ENCODE data around the gene PCNX2. TPM values are rescaled to one million over a fixed set of nuclear protein-coding genes. Genes with fewer than 3 reads are reported as not detected.

The PCNX2 gene
- total and polyA plus RNA-seq, 2 of the 13 experiments (the other 11 are each of a cell fraction or from before 2014, with no cell fraction given): 0.11 to 0.42 TPM

DNA sequence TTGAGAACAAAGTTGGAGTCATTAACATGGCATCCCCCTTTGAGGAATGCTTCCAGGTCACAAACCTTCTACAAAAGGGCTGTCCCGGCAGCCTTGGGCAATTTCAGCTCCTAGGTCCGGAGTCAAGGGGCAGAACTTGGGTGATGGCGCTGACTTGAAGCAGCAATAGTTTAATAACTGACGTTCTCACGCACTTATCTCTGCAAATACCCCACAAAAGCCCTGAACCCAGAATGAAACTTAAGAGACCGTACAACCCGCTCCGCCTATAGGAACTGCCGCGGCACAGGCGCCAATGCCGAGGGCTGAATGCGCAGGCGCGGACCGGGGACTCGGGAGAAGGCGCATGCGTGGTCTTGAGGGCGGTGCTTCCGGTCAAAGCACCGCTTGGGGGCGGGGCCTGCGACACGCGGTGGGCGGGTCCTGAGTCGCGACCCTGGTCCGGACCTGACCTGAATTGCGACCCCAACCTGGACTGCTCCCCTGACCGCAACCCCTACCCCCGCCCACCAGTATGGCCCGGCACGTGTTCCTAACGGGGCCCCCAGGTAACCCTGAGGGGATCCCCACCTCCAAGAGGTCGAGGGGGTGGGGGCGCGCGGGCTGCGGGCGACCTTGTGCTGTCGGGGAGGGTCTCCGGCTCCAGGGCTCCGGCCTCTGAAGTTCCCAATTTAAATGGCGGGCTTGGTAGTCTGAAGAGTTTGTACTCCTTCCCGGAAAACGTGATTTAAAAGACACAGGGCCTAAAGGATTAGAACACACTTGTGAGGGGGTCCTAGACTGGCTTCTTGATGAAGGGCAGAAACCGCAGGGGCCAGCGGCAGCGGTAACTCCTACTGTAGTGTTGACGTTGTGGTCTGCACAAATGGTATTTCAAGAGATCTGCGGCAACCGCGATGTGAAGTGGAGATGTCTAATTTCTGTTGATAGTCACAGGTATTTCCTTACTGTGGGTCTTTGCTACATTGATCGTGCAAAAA, 345.0 kb downstream of the PCNX2 start, which contains the start of gene NTPCR (continued):
- TF ChIP-seq, protein P1, sequence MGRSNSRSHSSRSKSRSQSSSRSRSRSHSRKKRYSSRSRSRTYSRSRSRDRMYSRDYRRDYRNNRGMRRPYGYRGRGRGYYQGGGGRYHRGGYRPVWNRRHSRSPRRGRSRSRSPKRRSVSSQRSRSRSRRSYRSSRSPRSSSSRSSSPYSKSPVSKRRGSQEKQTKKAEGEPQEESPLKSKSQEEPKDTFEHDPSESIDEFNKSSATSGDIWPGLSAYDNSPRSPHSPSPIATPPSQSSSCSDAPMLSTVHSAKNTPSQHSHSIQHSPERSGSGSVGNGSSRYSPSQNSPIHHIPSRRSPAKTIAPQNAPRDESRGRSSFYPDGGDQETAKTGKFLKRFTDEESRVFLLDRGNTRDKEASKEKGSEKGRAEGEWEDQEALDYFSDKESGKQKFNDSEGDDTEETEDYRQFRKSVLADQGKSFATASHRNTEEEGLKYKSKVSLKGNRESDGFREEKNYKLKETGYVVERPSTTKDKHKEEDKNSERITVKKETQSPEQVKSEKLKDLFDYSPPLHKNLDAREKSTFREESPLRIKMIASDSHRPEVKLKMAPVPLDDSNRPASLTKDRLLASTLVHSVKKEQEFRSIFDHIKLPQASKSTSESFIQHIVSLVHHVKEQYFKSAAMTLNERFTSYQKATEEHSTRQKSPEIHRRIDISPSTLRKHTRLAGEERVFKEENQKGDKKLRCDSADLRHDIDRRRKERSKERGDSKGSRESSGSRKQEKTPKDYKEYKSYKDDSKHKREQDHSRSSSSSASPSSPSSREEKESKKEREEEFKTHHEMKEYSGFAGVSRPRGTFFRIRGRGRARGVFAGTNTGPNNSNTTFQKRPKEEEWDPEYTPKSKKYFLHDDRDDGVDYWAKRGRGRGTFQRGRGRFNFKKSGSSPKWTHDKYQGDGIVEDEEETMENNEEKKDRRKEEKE (IDR thresholded peaks at IDR 0.05): no peak
- TF ChIP-seq, protein P2, sequence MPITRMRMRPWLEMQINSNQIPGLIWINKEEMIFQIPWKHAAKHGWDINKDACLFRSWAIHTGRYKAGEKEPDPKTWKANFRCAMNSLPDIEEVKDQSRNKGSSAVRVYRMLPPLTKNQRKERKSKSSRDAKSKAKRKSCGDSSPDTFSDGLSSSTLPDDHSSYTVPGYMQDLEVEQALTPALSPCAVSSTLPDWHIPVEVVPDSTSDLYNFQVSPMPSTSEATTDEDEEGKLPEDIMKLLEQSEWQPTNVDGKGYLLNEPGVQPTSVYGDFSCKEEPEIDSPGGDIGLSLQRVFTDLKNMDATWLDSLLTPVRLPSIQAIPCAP (CRISPR knock-in tag; IDR thresholded peaks at IDR 0.05; ENCODE audit: low read depth): no peak
- no peak for TF ChIP-seq ZBTB1 (CRISPR knock-in tag; IDR thresholded peaks at IDR 0.05; ENCODE audit: borderline replicate concordance)
- TF ChIP-seq EHMT2 (IDR thresholded peaks at IDR 0.05; ENCODE audit: borderline replicate concordance, low read depth, low read length): peak; percentile 24; the same call in 1 of the 2 replicates
- TF ChIP-seq SALL1 (CRISPR knock-in tag; IDR thresholded peaks at IDR 0.05): peak; percentile 61
- TF ChIP-seq, protein P3, sequence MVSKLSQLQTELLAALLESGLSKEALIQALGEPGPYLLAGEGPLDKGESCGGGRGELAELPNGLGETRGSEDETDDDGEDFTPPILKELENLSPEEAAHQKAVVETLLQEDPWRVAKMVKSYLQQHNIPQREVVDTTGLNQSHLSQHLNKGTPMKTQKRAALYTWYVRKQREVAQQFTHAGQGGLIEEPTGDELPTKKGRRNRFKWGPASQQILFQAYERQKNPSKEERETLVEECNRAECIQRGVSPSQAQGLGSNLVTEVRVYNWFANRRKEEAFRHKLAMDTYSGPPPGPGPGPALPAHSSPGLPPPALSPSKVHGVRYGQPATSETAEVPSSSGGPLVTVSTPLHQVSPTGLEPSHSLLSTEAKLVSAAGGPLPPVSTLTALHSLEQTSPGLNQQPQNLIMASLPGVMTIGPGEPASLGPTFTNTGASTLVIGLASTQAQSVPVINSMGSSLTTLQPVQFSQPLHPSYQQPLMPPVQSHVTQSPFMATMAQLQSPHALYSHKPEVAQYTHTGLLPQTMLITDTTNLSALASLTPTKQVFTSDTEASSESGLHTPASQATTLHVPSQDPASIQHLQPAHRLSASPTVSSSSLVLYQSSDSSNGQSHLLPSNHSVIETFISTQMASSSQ (IDR thresholded peaks at IDR 0.05; ENCODE audit: low read depth): no peak
- TF ChIP-seq, protein P3 (CRISPR knock-in tag; IDR thresholded peaks at IDR 0.05; ENCODE audit: borderline replicate concordance): no peak
- no peak for TF ChIP-seq HDAC2 (CRISPR knock-in tag; IDR thresholded peaks at IDR 0.05)
- TF ChIP-seq NCOR1 (IDR thresholded peaks at IDR 0.05; ENCODE audit: borderline replicate concordance, low read length): no peak
- no peak for TF ChIP-seq ZNF180 (CRISPR knock-in tag; IDR thresholded peaks at IDR 0.05; ENCODE audit: borderline replicate concordance, low read depth)
- TF ChIP-seq, protein P4, sequence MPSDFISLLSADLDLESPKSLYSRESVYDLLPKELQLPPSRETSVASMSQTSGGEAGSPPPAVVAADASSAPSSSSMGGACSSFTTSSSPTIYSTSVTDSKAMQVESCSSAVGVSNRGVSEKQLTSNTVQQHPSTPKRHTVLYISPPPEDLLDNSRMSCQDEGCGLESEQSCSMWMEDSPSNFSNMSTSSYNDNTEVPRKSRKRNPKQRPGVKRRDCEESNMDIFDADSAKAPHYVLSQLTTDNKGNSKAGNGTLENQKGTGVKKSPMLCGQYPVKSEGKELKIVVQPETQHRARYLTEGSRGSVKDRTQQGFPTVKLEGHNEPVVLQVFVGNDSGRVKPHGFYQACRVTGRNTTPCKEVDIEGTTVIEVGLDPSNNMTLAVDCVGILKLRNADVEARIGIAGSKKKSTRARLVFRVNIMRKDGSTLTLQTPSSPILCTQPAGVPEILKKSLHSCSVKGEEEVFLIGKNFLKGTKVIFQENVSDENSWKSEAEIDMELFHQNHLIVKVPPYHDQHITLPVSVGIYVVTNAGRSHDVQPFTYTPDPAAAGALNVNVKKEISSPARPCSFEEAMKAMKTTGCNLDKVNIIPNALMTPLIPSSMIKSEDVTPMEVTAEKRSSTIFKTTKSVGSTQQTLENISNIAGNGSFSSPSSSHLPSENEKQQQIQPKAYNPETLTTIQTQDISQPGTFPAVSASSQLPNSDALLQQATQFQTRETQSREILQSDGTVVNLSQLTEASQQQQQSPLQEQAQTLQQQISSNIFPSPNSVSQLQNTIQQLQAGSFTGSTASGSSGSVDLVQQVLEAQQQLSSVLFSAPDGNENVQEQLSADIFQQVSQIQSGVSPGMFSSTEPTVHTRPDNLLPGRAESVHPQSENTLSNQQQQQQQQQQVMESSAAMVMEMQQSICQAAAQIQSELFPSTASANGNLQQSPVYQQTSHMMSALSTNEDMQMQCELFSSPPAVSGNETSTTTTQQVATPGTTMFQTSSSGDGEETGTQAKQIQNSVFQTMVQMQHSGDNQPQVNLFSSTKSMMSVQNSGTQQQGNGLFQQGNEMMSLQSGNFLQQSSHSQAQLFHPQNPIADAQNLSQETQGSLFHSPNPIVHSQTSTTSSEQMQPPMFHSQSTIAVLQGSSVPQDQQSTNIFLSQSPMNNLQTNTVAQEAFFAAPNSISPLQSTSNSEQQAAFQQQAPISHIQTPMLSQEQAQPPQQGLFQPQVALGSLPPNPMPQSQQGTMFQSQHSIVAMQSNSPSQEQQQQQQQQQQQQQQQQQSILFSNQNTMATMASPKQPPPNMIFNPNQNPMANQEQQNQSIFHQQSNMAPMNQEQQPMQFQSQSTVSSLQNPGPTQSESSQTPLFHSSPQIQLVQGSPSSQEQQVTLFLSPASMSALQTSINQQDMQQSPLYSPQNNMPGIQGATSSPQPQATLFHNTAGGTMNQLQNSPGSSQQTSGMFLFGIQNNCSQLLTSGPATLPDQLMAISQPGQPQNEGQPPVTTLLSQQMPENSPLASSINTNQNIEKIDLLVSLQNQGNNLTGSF (CRISPR knock-in tag; IDR thresholded peaks at IDR 0.05): no peak
- TF ChIP-seq NR2F2 (IDR thresholded peaks at IDR 0.05; ENCODE audit: borderline replicate concordance, low read depth): no peak
- TF ChIP-seq, protein P5, sequence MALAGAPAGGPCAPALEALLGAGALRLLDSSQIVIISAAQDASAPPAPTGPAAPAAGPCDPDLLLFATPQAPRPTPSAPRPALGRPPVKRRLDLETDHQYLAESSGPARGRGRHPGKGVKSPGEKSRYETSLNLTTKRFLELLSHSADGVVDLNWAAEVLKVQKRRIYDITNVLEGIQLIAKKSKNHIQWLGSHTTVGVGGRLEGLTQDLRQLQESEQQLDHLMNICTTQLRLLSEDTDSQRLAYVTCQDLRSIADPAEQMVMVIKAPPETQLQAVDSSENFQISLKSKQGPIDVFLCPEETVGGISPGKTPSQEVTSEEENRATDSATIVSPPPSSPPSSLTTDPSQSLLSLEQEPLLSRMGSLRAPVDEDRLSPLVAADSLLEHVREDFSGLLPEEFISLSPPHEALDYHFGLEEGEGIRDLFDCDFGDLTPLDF (CRISPR knock-in tag; IDR thresholded peaks at IDR 0.05): peak; percentile 45; the same call in 1 of the 2 replicates
